Activated gamma-delta T cell treated with Interleukin-2 at 50 U/mL for 16 hours (primary cell): ENCODE data around the gene SH3BP1.
A peak's percentile ranks its signal among the peaks of the same experiment; 100 is the strongest.
"Not testable (repeated sequence)": the region's sequence is repeated elsewhere in the genome, so short reads cannot be mapped to it uniquely, and the experiment has no call there.

ENCODE experiments used
- DNase-seq: peaks from one replicate; pipeline ENCODE4 v3.0.0-alpha.2; 2020

SH3BP1 gene, protein sequence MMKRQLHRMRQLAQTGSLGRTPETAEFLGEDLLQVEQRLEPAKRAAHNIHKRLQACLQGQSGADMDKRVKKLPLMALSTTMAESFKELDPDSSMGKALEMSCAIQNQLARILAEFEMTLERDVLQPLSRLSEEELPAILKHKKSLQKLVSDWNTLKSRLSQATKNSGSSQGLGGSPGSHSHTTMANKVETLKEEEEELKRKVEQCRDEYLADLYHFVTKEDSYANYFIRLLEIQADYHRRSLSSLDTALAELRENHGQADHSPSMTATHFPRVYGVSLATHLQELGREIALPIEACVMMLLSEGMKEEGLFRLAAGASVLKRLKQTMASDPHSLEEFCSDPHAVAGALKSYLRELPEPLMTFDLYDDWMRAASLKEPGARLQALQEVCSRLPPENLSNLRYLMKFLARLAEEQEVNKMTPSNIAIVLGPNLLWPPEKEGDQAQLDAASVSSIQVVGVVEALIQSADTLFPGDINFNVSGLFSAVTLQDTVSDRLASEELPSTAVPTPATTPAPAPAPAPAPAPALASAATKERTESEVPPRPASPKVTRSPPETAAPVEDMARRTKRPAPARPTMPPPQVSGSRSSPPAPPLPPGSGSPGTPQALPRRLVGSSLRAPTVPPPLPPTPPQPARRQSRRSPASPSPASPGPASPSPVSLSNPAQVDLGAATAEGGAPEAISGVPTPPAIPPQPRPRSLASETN

DNA sequence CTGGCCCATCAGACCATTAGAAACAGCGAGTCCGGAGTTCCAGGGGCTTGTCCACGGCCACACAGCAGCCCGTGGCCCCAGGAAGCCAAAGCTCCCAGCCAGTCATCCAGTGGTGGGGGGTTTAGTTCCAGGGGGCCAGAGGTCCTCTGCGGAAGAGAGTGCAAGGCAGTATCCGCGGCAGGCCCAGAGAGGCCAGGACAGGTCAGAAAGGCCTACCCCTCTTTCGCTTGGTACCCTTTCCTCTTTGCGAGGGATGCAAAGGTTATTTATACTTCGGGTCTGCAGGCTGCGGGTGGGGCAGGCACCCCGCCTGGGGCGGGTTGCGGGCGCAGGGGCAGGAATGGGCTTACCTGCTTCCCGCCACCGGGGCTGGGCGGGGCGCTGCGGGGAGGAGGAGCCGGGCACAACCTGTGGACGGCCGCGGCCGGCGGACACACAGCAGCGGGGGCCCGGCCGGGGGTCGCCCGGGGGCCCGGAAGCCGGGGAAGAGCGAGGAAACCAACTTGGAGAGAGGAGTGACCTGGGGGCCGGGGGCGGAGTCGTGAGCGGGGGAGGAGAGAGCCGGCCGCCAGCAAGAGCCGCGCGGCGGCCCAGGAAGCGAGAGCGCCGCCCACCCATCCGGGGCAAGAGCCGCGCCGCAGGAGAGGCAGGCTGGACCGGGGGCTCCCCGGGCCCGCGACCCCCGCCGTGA, at the start of gene SH3BP1:
Gene SH3BP1 (plus strand): TSS at position 600 of the 691 bp plus-strand sequence. CDS start 119 bp downstream, outside the sequence.
- DNase-seq = peak; percentile 59

DNA sequence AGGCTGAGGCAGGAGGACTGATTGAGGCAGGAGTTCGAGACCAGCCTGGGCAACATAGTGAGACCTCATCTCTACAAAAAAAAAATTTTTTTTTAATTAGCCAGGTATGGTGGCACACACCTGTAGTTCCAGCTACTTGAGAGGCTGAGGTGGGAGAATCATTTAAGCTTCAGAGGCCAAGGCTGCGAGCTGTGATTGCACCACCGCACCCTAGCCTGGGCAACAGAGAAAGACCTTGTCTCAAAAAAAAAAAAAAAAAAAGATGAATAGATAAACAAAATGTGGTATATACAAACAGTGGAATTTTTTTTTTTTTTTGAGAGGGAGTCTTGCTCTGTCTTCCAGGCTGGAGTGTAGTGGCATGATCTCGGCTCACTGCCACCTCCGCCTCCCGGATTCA, 48.4 kb upstream of the SH3BP1 start:
- not testable (repeated sequence) for DNase-seq

DNA sequence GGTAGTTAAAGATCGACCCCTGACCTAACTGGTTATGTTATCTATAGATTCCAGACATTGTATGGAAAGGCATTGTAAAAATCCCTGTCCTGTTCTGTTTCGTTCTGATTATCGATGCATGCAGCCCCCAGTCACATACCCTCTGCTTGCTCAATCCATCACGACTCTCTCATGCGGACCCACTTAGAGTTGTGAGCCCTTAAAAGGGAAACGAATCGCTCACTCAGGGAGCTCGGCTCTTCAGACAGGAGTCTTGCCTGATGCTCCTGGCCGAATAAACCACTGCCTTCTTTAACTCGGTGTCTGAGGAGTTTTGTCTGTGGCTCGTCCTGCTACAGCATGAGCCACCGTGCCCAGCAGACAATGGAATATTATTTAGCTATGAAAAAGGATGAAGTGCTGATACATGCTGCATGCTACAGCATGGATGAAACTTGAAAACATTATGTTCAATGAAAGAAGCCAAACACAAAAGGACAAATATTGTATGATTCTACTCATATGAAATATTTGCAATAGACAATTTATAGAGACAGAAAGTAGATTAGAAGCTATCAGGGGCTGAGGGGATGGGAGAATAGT, 47.6 kb upstream of the SH3BP1 start:
- no peak for DNase-seq

DNA sequence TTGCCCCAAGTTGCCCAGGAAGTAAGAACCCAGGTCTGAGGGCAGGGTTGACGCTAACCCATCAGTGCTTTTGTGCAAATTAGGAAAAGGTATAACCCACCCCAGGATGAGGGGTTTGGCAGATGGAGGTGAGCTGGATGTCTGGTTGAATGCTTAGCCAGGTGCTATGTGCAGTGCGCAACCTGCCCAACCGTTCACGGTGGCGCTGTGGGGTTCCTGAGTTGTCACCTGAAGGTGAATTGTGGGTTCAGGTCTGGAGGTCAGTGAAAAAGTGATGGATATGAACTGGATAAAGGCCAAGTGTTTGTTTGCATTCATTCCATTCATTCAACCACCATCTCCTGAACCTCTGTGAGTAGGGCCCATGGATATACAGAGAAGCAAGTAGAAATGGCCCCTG, 45.2 kb upstream of the SH3BP1 start:
- DNase-seq = no peak

DNA sequence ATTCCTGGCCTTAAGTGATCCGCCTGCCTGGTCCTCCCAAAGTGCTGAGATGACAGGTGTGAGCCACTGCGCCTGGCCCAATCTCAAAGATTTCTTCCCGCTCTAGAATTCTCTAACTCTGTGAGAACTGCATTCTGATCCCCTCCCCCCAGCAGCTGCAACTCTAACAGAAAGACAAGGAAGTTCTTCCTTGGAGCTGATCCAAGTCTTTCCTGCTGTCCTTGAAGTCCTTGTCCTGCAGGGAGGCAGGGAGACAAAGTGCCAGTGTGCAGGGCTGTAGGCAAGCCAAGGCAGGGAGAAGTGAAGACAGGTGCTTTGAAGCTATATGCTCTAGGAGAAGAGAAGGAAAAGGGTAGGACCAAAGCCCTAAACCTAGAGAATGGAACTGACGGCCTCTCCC, 40.3 kb upstream of the SH3BP1 start:
- DNase-seq = no peak

DNA sequence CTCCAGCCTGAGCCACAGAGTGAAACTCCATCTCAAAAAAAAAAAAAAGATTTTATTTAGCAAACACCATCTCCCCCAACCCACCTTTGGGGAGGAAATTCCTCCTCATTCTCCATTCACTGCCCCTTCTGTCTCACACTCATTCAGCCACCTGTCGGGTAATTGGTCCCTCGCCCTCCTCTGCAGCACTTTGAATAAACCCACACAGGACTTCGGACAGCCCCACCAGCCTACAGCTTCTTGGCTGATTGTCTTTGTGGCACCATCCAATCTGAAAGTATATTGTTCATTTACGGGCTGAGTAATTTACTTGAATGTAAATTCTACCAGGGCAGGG, 38.3 kb upstream of the SH3BP1 start:
- no peak for DNase-seq

DNA sequence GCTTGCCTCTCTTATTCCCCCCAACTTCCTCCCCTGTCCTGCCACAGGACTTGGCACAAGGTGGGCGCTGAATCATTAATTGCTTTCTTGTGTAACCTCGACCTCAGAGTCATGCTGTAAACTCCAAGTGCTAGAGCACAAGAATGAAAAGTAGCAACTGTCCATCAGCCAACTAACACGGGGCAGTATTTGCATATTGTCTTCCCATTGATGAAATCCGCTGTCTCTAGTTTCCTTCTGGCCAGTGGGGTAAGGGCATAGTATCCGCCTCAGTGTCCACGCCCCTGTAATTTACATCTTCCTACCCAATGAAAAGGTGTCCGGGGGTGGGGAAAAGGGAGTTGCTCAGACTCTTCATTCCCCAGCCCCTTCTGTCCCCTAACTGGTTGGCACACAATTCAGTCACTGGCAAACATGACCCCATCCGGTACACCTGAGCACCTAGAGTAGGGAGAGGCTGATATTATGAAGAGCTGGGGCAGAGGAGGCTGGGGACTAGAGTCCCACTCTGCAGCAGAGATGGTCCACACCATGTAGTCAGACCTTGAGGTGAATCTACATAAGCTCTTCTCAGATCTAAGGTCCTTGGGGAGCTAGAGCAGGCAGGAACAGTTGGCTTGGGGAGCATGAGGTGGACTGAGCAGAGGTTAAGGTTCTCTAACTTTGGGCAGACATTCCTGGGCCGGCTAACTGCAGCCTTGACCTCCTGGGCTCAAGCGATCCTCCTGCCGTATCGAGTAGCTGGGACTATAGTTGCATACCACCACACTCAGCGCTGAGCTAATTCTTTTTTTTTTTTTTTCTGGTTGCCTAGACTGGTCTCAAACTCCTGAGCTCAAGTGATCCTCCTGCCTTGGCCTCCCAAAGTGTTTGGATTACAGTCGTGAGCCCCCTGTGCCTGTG, 37.7 kb upstream of the SH3BP1 start:
- no peak for DNase-seq

DNA sequence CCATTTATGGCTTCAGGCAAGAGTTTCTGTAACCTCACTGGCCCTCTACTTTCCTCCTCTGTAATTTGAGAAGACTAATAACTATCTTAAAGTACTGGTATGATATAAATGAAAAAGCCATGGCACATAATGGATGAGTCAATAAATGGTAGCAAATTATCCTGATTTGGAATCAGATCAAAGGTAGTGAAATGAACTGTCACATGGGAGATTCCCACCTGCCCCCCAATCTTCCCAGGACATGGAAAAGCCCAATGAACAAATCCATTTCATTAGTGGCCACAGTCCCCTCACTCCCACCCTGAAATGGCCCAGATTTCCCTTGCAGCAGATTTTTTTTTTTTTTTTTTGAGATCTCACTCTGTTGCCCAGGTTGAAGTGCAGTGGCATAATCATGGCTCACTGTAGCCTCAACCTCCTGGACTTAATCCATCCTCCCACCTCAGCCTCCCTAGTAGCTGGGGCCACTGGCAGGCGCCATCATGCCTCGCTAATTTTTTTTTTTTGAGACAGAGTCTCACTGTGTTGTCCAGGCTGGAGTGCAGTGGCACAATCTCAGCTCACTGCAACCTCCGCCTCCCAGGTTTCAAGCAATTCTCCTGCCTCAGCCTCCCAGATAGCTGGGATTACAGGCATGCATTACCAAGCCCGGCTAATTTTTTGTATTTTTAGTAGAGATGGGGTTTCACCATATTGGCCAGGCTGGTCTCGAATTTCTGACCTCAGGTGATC, 36.8 kb upstream of the SH3BP1 start:
- DNase-seq = not testable (repeated sequence)

DNA sequence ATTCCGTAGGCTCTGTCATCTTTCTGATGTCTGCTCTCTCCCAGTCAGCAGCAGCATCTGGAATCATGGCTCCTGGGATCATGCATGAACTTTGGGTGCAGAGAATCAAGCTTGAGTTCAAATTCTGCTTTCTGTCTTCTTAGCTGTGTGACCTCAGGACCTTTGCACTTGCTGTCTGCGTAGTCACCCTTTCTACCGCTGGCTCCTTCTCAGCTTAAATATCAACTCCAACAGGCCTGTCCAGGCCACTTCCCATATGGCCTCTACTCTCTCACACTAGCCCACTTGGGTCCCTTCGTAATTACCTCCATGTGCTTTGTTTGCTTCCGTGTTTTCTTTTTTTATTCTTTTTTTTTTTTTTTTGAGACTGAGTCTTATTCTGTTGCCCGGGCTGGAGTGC, 35.4 kb upstream of the SH3BP1 start:
- no peak for DNase-seq

DNA sequence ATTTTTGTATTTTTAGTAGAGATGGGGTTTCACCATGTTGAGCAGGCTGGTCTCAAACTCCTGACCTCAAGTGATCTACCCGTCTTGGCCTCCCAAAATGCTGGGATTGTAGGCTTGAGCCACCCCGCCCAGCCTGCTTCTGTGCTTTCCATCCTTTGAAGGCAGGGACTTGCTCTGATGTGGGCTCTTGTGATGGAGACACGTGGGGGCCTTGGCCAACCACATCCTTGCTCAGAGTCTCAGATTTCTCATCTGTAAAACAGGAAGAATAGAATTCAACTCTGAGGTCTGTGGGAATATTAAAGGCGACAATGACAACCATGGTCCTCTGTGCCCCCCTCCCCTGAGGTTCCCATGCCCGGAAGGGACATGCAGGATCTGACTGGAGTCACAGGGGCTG, 34.6 kb upstream of the SH3BP1 start:
- peak; percentile 63 for DNase-seq

DNA sequence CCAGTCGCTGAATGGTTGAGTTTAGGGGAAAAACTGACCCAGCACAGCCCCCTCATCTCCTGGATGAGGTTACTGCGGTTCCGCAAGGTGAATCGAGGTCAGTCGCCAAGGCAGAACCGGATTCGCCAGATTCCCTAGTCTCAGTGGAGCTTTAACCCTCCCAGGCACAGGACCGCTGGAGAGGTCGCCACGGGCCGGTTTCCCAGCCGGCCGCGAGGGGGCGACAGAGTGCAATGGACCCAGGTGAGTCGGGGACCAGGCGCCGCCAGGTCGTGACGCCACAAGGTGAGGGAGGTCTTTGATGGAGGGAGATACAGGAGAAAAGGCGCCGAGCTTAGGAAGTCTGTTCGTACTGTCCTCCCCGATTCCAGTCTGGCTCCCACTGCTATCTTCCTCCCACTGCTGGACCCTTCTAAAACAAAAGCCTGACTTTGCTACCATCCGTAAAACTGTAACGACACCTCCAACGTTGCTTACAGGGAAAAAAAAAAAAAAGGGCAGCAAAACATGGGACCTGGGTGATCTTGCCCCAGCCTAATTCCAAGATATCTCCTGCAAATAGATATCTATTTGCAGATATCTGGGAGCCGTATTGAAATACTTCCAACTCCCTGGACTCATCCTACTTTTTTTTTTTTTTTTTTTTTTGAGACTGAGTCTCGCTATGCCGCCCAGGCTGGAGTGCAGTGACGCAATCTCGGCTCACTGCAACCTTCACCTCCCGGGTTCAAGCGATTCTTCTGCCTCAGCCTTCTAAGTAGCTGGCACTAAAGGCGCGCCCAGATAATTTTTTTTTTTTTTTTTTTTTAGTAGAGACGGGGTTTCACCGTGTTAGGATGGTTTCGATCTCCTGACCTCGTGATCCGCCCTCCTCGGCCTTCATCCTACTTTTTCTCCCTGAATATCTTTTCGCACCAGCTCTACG, 32.2 kb upstream of the SH3BP1 start:
- peak; percentile 90 for DNase-seq

DNA sequence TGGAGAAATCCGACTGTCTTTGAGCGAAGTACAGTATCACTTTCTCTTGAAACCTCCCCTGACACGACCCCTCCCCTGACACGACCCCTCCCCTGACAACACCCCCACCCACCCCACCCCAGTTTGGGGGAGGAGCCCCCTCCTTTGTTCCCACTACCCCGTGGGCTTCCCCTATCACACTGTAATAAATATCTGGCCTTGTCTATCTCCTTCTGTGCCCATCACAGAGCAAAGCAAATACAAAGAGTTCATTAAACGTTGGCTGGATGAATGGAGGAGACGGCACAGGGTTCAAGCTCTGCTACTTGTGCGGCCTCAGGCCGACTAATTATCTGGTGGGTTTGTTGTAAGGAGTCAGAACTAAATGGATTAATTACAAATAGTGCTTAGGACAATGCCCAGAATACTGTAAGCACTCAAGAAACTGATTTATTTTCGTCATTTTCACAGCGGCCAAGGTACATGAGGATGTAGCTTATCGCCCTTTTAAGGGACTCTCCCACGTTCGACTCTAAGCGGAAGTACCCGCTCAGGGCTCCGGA, 31.5 kb upstream of the SH3BP1 start:
- no peak for DNase-seq

DNA sequence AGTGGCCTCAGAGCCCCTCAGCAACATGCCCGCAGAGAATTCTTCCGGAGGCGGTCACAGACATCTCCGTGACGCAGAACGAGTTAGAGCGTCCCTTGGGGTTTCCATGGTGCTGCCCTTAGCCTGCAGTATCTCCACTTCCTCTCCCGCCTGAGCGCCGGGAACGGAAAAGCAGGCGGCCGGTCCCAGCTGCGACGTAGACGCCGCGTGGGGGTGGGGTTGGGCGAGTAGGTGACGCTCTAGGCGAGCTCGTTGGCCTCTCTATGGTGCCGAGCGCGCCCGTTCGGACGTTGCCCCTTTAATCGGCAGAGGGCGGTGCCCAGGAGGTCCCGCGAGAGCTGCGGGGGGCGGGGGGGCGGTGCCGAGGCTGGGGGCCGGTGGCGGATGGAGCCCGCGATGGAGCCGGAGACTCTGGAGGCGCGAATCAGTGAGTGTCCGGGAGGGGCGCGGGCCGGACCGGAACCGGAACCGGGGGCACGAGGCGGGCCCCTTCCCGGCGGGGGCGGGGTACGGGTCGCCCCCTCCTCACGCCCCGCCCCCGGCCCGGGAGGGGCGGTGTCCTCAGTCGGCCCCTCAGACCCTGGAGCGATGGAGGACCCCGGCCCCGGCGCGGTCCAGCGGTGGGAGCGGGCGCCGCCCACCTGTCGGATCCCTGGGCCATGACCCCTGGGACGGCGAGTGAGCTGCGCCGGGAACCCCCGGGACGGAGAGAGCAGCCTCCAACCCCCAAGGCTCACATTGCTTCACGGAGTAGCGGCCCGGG, 30.8 kb upstream of the SH3BP1 start, which contains the start of gene GGA1:
Gene GGA1 (plus strand): TSS at position 358 of the 763 bp plus-strand sequence. CDS start 27 bp downstream, at position 385.
- peak; percentile 94 for DNase-seq

DNA sequence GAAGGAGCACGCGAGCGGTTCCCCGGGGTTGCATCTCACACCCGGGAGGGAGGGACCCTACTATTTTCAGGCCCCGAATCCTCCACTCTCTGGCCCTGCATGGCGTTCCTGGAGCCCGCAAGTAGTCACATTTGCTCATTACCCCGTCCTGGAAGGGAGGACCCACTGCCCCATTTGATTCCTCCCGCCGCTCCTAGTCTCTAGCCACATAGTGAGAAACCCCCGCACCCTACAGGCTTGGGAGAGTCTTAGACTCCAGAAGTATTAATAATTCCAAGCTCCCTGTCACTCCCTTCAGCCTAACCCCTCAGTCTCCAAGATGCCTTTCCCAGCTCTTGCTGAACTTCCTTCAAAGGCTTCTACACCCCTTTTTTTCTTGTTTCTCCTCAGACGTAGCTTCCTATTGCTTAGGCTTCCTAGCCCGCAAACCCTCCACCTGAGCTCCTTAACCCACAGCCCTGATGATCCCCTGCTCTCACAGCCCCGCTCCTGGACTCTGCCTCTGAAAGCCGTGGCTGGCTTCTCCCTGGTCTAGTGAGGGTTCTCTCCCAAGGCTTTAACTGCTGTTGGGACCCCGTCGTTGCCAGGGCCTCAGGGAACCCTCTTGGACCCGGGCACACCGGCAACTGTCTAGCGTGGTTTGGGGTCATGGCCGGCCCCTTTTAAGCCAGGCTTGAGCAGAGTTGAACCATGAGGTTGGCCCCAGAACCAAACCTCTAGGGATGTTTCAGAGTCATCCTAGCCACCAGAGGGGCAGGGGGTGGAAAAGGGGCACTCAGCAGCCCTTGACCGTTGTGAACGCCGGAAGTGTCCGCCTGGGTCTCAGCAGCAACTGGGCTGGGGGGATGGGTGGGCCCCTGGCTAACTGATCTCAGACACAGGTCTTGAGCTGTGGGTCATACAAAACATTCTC, 30.0 kb upstream of the SH3BP1 start:
- DNase-seq = no peak

DNA sequence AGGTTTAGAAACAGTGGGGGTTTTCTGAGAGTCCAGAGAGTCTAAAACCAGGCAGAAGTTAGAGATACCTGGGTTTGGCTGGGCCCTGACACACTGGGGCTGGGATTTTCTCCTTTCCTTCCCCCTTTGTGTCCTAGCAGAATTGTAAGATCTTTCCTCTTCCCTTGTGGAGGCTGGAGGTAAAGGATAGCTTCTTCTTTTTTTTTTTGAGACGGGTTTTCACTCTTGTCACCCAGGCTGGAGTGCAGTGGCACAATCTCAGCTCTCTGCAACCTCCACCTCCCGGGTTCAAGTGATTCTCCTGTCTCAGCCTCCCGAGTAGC, 29.4 kb upstream of the SH3BP1 start:
- DNase-seq = not testable (repeated sequence)

DNA sequence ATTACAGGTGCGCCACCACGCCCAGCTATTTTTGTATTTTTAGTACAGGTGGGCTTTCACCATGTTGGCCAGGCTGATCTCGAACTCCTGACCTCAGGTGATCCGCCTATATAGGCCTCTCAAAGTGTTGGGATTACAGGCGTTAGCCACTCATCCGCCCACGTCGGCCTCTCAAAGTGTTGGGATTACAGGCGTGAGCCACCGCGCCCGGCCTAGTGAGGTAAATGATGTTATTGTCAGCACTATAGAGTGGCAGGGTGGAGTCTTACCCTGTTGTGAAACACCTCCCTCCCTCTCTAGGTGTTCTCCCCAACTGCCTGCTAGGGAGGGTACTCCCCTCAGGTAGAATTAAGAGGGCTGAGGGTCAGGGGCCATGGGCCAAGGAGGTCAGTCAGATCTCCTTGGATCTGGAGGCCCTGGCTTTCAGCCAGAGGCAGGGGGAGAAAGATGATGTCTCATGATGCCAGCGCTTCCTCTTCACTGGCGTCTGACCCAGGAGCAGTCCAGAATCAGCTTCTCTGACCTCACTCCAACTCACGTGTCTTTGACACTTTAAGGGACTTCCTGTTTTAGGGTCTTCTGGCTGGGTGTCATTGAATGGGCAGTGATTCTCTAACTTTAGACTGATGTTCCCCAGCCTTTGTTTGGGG, 28.9 kb upstream of the SH3BP1 start:
- no peak for DNase-seq

DNA sequence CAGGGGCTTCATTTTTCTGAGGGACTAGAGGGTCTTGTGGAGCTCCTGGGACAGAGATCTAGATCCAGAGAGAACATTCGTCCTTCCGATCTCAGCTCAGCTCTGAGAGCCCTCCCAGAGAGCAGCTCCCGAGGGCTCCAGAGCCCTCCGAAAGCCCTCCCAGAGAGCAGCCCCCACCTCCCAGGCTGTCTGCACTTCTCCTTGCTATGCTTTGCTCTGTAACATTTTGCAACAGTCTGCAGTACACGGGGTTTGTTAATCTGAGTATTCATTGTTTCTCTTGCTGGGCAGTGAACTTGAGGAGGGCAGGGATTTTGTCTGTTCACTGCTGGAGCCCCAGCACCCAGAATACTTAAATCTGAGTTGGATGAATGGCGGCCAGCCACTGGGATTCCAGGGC, 28.3 kb upstream of the SH3BP1 start:
- DNase-seq = no peak
